Calu3 (cell line): ENCODE results near the gene CHML. TPM values are rescaled to one million over a fixed set of nuclear protein-coding genes. Genes with fewer than 3 reads are reported as not detected.

Experiments
- BruUV-seq: library from RNA; stranded (reverse); fragments of 400-500 nt; replicated peaks from 2 replicates; lab custom pipeline; 2021; lab: Mats Ljungman, UMichigan
- CTCF ChIA-PET: fragments of 300-600 bp; sonication (Branson Sonifier 250); formaldehyde crosslinking; loops from one replicate; lab custom pipeline; 2022; ENCODE audit warnings: antibody characterized with exemption; lab: Charles Lee
- DNase-seq: peaks from one replicate; pipeline ENCODE4 v3.0.0; 2022
- H3K27ac Mint-ChIP-seq: one replicate; pipeline ENCODE4 v1.8.0; 2022; ENCODE audit warnings: mixed read lengths; ENCODE audit not compliant: unreplicated experiment
- H3K27me3 Mint-ChIP-seq: one replicate; pipeline ENCODE4 v1.8.0; 2022; ENCODE audit warnings: mixed read lengths; ENCODE audit not compliant: unreplicated experiment
- H3K36me3 Mint-ChIP-seq: one replicate; pipeline ENCODE4 v1.8.0; 2022; ENCODE audit warnings: mild to moderate bottlenecking, moderate library complexity, mixed read lengths; ENCODE audit not compliant: insufficient read depth, unreplicated experiment
- H3K4me1 Mint-ChIP-seq: one replicate; pipeline ENCODE4 v1.8.0; 2022; ENCODE audit warnings: mild to moderate bottlenecking, low read depth, mixed read lengths; ENCODE audit not compliant: unreplicated experiment
- H3K4me3 Mint-ChIP-seq: one replicate; pipeline ENCODE4 v1.8.0; 2022; ENCODE audit warnings: mild to moderate bottlenecking, low read depth, moderate library complexity, mixed read lengths; ENCODE audit not compliant: unreplicated experiment
- H3K9me3 Mint-ChIP-seq: one replicate; pipeline ENCODE4 v1.8.0; 2022; ENCODE audit warnings: low read depth, mixed read lengths; ENCODE audit not compliant: unreplicated experiment
- CTCF ChIP-seq: fragments of 200-600 bp; IDR thresholded peaks from one replicate; pipeline ENCODE4 v1.8.0; 2022; ENCODE audit warnings: antibody characterized with exemption; ENCODE audit not compliant: unreplicated experiment
- intact Hi-C: fragments of 100-400 bp; cut with micrococcal nuclease; formaldehyde crosslinking; loops from one replicate; pipeline ENCODE4 v1.10.0; 2022; ENCODE audit not compliant: unreplicated experiment
- total RNA-seq: library from RNA; stranded (reverse); gene quantifications from 2 replicates; pipeline ENCODE4 v1.2.3, GENCODE V29; 2022

CHML gene
- total RNA-seq, 1 experiment from 2014 or later: 28.2 TPM

GRCh38 chr1:241641773-241642592 lies 1.8 kb upstream of the CHML start:
- no TSS peak for BruUV-seq
- CTCF ChIA-PET: no interaction called here
- intact Hi-C loops: no loop called here
- peaks cover 27% of the 10 kb centered on the region for H3K36me3 Mint-ChIP-seq
- peaks cover 47% of the 10 kb centered on the region for H3K4me1 Mint-ChIP-seq
- no peaks in the 10 kb centered on the region for H3K27me3 Mint-ChIP-seq
- peaks cover 5% of the 10 kb centered on the region for H3K9me3 Mint-ChIP-seq
- H3K4me3 Mint-ChIP-seq: no peak overlapping the region
- TF ChIP-seq CTCF: no peak
- DNase-seq: peak; percentile 43
- H3K27ac Mint-ChIP-seq: peak overlapping the region; percentile 59

- Mint-ChIP-seq H3K4me1 (peaks cover 48% of the 10 kb centered on the region), H3K4me3 (peak overlapping the region; percentile 85), H3K27me3 (no peaks in the 10 kb centered on the region), H3K36me3 (peaks cover 27% of the 10 kb centered on the region), H3K27ac (peak overlapping the region; percentile 59), H3K9me3 (peaks cover 5% of the 10 kb centered on the region)
- intact Hi-C loops: no loop called here
- DNase-seq: no peak
- CTCF ChIA-PET: interaction anchor here (0.6 to 1.3 kb wide), 3 partner anchors 20 to 365 kb away, joined by 3 to 4 read pairs (median 3); no protein-coding TSS in a partner anchor
- TF ChIP-seq CTCF: no peak
- BruUV-seq: no TSS peak
These were observed 876 bp upstream of the CHML start for GRCh38 chr1:241640867-241641622.

GRCh38 chr1:241639623-241640148 lies 483 bp downstream of the CHML start:
- peaks cover 48% of the 10 kb centered on the region for H3K4me1 Mint-ChIP-seq
- DNase-seq: peak; percentile 49
- peak overlapping the region; percentile 85 for H3K4me3 Mint-ChIP-seq
- intact Hi-C loops: no loop called here
- no TSS peak for BruUV-seq
- H3K27me3 Mint-ChIP-seq: no peaks in the 10 kb centered on the region
- CTCF ChIA-PET: interaction anchor here (0.5 to 1.3 kb wide), 2 partner anchors 22 to 211 kb away, joined by 3 to 5 read pairs; no protein-coding TSS in a partner anchor
- H3K27ac Mint-ChIP-seq: peak overlapping the region; percentile 83
- H3K36me3 Mint-ChIP-seq: peaks cover 34% of the 10 kb centered on the region
- H3K9me3 Mint-ChIP-seq: peaks cover 5% of the 10 kb centered on the region
- TF ChIP-seq CTCF: no peak

- H3K4me3 Mint-ChIP-seq: peak overlapping the region; percentile 85
- peaks cover 34% of the 10 kb centered on the region for H3K36me3 Mint-ChIP-seq
- no peaks in the 10 kb centered on the region for H3K27me3 Mint-ChIP-seq
- TSS peak; percentile 60 for BruUV-seq
- peaks cover 48% of the 10 kb centered on the region for H3K4me1 Mint-ChIP-seq
- no peak for DNase-seq
- H3K9me3 Mint-ChIP-seq: peaks cover 5% of the 10 kb centered on the region
- CTCF ChIA-PET: no interaction called here
- H3K27ac Mint-ChIP-seq: peak overlapping the region; percentile 83
- TF ChIP-seq CTCF: no peak
- intact Hi-C loops: no loop called here
These were observed 1.1 kb downstream of the CHML start for GRCh38 chr1:241638909-241639622.
